HG03066 (cell line): ENCODE measurements around the gene ARFGEF3.

Source experiments
- ATAC-seq: cut with Tn5 transposase; IDR thresholded peaks from one replicate; pipeline ENCODE4 v1.9.1; 2021; ENCODE audit warnings: low read depth; ENCODE audit not compliant: unreplicated experiment

The ARFGEF3 gene

DNA sequence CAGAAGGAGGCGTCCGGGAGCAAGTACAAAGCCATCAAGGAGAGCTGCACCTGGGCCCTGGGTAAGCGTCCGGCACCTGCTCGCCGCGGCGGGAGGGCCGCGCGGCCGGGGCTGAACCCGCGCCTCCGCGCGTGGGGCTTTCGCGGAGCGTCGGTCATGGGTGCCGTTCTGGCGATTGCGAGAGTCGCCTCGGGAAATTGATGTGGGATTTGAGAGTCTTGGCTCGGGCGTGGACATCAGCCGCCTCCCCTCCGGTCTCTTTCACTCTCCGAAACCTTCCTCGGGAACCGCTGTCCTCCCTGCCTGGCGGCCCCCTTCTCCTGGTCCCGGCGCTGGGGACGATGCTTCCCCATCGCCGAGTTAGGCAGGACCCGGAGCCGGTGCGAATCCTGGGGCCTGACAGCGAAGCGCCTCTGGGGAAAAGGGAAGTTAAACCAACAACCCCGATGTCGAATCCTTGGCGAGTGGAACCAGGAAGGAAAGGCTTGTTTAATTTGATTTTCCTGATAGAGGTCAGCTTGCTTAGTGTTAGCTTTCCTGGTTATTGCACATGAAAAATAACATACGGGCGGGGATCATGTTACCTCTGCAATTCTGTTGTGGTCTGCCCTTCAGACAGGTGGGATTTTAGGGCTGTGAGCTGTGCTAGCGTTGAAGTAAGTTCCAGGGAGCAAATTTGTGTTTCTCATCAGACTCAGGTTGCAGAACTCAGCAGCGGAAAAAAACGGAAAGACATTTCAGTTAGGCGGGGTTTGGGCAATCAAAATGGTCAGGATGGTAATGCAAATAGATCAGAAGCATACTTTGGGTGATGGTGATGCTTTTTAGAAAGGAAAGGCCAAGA, 594 bp downstream of the ARFGEF3 start:
- peak; percentile 21 for ATAC-seq

DNA sequence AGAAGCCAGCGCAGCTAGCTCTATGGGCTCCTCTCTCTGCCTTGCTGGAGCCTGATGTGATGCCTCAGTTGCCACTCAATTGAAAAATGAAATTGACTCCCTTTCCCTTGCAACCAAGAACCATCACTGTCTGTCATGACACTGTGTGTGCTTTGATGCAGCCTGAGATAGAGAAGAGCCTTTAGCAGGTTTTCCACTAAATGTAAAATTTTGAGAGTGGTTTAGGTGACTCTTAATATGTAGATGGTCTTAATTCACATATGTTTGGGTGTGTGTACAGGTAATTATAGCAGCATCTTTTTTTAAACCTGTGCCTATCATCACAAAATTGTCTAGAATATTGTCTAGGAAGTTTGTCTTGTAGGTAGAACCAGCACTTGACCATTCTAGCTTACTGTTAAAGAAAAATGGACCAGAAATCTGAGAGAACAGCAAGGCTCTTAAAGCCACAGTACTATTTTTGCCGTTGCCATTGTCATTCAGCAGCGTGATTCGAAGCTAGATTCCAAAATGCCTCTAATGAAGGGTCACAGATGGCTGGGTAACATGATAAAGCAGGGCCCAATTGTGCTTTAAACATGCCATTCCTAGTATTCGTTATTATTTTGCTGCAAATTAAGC, 1.3 kb downstream of the ARFGEF3 start:
- no peak for ATAC-seq

DNA sequence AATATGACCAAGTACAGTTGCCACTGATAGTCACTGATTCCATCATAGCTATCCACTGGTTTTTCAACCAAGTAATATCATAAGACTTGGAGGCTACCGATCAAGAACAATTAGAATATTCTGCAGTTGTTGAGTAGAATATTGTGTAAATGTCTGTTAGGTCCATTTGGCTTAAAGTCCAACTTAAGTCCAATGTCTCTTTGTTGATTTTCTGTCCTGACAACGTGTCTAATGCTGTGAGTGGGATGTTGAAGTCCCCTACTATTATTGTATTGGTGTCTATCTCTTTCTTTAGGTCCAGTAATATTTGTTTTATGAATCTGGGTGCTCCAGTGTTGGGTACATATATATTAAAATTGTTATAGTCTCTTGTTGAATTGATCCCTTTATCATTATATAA, 13.9 kb downstream of the ARFGEF3 start:
- no peak for ATAC-seq

DNA sequence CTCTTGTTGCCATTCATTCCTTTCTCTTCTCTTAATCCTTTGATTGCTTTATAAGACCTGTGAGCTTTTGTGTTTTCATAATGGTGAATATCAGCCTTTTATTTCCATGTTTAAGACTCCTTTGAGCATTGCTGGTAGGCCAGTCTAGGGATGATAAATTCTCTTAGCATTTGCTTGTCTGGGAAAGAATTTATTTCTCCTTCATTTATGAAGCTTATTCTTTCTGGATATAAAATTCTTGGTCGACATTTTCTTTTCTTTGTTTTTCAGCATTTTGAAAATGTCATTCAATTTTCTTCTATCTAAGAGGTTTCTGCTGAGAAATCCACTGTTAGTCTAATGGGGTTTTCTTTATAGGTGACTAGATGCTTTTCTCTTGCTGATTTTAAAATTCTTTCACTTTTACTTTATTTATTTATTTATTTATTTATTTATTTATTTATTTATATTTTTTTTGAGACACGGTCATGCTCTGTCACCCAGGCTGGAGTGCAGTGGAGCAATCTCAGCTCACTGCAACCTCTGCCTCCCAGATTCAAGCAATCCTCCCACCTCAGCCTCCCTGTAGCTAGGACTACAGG, 15.0 kb downstream of the ARFGEF3 start:
- ATAC-seq, result no peak

DNA sequence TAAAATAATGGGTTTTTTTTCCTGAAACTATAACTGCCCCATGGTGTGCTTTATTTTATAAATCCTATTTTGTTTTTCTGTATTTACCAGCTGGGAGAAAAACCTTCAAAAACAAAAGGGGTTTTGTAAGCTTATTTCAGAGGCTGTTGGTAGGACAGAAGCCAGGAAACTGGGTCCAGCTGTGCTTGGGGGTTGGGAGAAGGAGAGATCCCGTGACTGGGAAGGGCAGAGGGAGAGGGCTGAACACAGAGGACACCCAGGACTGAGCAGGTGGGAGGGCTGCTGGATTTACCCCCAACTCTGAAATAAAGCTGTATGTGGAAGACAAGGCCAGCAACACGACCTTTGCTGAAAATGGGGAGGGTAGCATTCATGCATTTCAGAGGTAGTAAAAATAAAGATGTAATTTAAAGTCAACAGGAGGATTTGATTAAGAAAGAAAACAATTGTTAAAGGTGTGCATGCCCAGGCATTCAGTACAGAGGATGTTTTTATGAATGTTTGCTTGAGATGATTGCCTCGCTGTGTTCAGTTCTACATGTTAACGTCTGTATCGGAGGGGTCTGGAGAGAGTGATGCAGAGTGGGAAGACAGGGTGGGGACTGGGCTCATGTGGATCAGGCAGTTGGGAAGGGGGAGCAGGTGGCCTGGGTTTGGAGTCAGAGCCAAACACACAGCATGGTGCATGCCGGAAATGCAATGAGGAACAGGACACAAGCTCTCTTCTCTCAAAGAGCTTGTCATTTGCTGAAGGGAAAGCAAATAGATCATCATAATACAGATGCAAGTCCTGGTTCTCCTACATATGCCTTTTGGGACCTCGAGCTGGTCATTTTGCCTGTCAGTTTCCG, 21.4 kb downstream of the ARFGEF3 start:
- no peak for ATAC-seq

DNA sequence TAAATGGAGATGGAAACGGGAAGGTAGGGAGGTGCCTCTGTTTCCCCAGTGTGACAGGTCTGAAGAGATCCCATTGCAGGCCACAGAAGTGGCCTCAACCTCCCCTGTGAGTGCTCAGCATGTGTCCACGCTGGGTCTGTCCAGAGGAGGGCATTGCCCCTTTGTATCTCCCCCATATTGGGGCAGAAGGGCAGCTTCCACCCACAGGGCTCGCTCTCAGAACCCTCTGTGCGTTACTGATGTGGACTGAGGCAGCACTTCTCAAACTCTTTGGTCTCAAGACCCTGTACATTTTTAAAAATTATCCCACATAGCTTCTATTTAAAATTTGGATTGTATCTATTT, 22.0 kb downstream of the ARFGEF3 start:
- no peak for ATAC-seq

DNA sequence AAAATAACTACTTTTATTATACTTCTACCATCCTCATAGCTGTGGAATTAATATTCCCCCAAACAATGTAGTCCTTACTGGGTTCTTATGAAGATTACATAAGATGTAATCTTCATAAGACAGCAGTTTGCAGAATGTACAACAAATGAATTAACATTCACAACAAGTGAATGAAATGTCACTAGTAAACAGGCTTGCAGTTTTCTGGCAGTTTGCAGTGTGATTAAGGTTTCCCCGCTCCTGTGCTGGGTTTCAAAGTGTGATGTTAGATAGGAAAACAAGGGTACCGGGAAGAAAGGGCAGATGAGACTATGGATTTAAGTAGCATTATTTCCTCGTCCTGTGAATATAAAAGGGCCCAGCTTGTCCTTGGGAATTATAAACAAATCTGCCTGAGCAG, 22.5 kb downstream of the ARFGEF3 start:
- ATAC-seq, result no peak

DNA sequence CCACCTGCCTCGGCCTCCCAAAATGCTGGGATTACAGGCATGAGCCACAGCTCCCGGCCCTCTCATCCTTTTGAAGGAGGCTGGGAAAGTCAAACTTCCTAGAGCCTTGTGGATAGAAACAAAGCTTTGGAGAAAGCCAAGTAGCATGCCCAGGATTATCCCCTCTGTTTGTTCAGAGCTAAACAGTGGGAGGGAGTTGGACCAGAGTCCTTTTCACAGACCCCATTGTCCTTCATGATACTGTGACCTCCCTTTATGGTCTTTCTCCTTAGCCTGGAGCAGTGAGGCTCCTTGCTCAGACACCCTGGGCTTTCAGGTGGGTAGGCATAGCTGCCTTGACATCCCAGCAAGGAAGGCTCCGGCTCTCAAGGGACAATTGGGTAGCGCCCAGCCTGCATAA, 25.4 kb downstream of the ARFGEF3 start:
- ATAC-seq, result no peak

DNA sequence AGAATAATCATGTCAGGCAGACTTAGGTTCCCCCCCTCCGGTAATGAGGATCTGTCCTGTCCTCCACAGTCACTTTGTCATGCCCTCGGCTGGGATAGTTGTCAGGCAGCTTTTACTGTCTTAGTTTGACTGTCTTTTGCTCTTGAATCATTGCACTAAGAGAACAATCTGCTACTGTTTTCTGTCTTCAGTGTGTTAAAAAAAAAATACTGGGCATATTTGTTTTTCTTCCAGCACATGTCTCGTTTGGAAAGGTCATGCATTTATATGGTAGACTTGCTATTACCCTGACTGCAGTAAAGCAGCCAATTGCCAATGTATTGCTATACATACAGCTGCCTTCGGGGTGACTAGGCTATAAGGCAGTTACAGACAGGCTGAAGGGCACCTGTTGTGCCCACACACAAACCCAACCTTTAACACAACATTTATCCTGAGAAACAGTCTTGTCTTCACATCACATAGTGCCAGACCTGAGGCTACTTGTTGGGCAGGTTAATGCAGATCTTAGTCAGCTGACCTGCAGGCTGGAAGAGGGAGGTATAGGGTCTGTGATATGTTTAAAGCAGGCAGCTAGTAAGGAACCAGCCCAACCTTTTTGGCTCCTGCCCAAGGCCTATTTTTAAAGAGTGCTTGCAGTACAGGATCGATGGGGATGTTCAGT, 26.7 kb downstream of the ARFGEF3 start:
- ATAC-seq, result no peak

DNA sequence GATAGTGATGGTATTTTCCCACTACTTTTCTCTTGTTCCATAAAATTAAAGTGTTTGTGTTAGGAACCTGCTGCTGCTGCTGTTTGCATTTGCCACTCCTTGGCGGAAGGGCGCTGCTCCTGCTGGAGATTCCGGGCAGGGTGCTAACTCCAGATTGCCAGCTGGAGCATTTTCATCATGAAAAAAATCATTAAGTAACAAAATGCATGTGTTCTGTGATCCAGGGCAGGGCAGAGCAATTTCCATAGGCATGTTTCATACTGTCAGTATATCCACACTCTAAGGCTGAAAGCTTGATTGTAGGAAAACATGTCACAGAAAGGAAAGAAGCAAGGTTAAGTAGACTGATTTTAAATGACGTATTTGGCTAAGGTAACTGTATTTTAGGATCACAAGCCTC, 32.5 kb downstream of the ARFGEF3 start:
- ATAC-seq, result no peak

DNA sequence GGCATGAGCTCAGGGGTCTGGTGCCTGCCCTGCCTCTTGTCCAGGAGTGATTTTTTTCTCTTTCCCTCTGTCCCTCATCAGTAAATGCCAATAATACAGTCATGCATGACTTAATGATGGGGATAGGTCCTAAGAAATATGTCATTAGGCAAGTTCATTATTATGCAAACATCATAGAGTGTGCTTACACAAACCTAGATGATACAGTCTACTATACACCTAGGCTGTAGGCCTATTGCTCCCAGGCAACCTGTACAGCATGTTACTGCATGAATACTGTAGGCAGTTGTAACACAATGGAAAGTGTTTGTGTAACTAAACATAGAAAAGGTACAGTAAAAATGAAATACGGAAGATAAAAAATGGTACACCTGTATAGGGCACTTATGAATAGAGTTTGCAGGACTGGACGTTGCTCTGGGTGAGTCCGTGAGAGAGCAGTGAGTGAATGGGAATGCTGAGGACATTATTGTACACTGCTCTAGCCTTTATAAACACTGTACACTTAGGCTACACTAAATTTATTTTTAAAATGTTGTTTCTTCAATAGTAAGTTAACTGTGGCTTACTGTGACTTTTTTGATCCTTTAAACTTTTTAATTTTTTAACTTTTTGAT, 34.5 kb downstream of the ARFGEF3 start:
- ATAC-seq, result no peak

DNA sequence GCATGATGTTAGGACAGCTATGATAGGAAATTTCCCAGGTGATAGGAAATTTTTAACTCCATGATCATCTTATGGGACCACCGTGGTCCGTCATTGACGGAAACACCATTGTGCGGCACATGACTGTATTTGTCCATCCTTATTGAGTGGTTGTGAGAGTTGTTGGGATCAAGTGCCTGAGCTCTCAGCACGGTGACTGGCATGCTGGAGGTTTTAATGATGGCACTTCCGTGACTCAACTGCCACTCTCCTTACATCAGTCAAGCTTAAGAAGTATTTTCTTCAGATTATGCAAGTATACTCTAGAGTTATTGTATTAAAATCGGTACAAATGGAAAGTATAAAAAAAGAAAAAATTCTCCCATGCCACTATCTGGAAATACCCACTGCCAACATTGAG, 35.8 kb downstream of the ARFGEF3 start:
- ATAC-seq, result no peak

DNA sequence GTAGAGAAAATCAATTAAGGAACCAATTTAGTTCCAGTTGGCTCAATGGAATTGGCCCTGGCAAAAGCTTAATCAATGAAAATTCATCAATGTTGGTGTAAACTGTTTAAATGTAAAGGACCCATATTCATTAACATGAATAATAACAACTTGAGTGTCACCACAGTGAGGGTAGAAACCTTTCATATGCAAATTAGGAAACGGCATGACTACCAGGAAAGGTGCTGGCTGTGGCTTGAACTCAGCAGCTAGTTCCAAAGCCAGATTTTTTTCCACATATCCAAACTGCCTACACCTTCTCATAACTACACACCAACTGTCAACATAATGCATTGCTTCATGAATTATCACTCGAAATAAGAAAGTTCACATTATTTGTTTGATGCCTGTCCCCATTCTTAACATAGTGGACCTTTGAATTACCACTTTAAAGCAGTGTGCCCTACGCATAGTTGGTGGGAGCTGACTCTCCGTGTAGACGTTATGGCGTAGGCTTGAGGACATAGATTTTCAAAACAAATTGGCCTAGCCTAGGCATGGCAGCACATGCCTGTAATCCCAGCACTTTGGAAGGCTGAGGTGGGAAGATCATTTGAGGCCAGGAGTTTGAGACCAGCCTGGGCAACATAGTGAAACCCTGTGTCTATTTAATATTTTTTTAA, 36.8 kb downstream of the ARFGEF3 start:
- ATAC-seq, result no peak

DNA sequence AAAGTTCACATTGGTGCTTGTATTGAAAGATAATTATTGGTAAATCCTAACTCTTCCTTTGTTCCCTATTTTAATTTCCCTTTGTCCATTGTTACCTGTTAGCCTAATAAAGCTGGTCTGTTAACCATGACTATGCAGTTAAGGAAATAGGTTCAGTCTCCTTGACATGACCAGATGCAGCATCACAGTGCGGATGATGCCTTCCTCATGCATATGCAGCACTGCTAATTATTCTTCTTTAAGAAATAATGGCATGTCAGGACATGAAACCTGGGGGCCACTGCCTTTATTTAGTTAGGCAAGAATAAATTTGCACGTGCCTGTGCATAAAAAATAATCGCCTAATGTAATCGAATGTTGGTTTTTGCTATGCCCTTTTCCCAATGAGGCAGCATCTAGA, 40.1 kb downstream of the ARFGEF3 start:
- no peak for ATAC-seq

DNA sequence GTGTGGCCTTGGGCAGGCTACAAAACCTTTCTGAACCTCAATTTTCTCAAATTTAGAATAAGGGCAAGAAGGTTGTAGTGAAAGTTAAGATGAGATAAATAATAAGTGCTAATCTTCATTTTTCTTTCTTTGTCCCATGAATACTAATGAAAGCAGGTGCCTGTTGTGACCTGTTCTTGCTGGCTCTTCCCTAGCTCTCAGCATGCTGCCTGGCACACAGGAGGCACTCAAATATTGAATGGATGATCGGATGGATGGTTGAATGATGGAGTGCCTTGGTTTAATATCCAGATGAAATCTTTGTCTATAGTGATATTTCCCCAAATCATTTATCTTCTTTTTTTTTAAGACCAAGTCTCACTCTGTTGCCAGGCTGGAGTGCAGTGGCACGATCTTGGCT, 41.6 kb downstream of the ARFGEF3 start:
- ATAC-seq, result no peak

DNA sequence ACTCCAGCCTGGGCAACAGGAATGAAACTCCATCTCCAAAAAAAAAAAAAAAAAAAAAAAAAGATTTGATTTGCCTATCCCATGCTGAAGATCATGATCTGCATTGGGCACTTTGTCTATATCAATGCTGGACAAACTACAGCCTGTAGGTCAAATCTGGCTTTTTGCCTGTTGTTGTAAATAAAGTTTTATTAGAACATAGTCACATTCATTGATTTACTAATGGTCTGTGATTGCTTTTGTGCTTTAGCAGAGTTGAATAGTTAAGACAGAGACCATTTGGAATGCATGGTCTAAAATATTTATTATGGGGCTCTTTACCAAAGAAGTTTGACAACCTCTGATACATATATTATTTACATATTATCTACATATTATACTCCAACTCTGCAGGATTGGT, 42.6 kb downstream of the ARFGEF3 start:
- ATAC-seq, result no peak

DNA sequence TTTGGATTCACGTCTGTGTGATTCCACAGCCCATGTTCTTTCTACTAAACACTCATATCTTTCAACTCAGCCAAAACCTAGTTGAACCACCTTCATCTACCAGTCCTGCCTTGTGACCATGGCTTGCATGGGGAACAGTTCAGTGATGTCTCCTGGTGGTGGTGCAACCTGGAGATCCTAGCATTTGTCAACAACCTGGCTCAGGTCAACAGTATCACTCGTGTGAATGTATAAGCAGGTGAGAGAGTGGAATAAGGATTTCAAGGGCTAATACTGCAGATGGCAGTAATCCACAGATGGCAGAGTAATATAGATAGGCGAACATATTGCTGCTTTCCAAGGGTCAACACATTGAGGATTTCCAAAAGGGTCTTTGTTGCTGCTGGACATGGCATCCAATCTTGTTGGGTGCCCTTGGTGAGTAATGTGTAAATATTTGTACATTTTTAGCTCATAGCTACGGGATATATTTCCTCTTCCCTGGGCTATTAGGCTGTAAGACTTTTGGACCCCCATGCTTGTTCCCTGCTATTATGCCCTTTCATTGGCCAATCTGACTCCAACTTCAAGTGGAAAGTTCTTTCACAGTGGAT, 43.1 kb downstream of the ARFGEF3 start:
- ATAC-seq, result no peak

DNA sequence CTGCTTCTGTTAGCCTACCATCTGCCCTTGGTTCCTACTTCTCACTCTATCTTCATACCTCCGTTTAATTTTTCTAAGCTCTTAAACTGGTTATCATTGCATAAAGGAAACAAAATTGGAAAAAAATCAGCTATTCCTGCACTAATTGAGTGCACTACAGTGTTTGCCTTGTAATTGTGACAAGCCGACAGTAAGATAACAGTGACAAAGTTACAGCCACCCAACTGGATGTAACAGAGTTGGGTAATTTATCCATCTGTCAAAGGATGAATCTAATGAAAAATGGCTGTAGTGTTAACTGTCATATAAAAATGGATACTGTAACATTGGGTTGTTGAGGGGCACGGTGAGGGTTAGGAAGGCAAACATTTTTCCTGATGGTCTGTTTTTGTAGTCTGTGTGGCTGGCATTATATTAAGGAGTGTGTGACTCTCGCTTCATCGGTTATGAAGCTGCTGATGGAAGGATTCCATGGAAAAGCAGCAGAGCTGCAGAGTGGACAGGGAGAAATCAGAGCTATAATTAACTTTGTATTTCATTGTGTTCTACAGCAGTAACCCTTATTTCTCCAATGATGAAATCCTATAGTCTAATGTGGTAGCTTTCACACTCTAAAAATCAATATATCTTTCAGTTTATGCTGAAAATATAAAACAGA, 43.8 kb downstream of the ARFGEF3 start:
- ATAC-seq, result no peak

DNA sequence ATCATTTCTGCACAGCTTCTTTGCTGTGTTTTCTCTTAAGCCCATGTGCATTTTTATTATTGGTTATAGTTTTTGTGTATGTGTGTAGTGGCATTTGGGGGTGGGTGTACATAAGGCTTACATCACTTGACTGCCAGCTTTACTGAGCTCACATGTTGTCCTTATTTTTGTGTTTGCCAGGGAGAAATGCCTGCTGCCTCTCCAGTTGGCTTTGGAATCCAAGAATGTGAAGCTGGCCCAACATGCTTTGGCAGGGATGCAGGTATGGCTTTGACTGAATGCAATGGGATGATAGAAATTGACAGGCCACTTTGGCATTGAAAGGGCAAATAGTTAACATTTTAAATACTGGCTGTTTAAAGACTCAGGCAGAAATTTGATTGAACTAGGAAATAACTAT, 45.1 kb downstream of the ARFGEF3 start:
- no peak for ATAC-seq
